Measurements from ENCODE around the gene NALCN.

NALCN gene

DNA sequence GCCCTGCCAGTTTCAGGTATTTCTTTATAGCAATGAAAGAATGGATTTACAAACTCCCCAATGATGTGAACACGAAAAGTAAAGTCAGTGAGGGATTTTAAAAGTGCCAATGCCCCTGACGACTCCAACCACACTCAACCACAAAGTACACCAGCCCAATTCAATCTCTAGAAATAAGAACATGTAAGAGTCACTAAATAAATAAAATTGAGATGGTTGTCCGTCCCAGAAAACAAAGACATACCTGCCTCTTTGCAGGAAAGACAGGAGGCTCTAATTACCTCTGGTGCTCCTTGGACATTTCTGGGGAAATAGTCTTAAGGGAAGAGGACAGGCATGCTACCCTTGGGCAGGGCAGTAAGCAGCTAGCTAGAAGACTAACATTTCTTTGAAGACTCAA lies 55.8 kb downstream of the NALCN start:
- Histone ChIP-seq H3K9me2 (replicated peaks; ENCODE audit: insufficient read depth, low read length) (no peaks in the 10 kb centered on the region; the same call in 1 of the 2 replicates), H3K9ac (ENCODE audit: low read length) (no peak overlapping the region), H3K4me3 (ENCODE audit: insufficient read depth, low read length, poor library complexity, severe bottlenecking) (no peak overlapping the region), H4K20me1 (ENCODE audit: low read depth, low read length) (no peaks in the 10 kb centered on the region), H3K79me2 (ENCODE audit: insufficient read depth, low read length) (no peaks in the 10 kb centered on the region), H3K4me2 (ENCODE audit: low read depth, low read length, poor library complexity, severe bottlenecking) (no peak overlapping the region), H3K27ac (ENCODE audit: low read depth, low read length) (no peak overlapping the region), H2AFZ (ENCODE audit: low read depth, low read length, severe bottlenecking) (no peak overlapping the region), H3K9me3 (ENCODE audit: insufficient read depth, low read length) (no peaks in the 10 kb centered on the region), H3K36me3 (ENCODE audit: low read length) (no peaks in the 10 kb centered on the region), H3F3A (ENCODE audit: insufficient read depth) (no peaks in the 10 kb centered on the region), H3K27me3 (ENCODE audit: low read length) (no peaks in the 10 kb centered on the region)
- TF ChIP-seq CTCF (IDR thresholded peaks at IDR 0.05; ENCODE audit: insufficient read depth, low read length, poor library complexity, severe bottlenecking) (no peak), EZH2phosphoT487 (conservative IDR thresholded peaks at IDR 0.05; ENCODE audit: low read length) (no peak)

DNA sequence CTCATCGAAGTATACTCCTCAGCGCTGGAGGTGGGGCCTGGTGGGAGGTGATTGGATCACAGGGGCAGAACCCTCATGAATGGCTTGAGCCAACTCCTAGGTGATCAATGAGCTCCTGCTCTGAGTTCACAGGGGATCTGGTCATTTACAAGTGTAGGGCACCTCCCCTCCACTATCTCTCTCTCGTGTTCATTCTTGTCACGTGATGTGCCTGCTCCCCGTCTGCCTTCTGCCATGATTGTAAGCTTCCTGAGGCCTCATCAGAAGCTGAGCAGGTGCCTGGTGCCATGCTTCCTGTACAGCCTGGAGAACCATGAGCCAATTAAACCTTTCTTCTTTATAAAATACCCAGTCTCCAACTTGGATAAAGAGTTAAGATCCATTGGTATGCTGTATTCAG lies 61.4 kb downstream of the NALCN start:
- H3K79me2 ChIP-seq (ENCODE audit: insufficient read depth, low read length), result no peaks in the 10 kb centered on the region
- no peaks in the 10 kb centered on the region for H3K9me3 ChIP-seq (ENCODE audit: insufficient read depth, low read length)
- no peaks in the 10 kb centered on the region for H3K27me3 ChIP-seq (ENCODE audit: low read length)
- no peak overlapping the region for H3K27ac ChIP-seq (ENCODE audit: low read depth, low read length)
- H3K4me3 ChIP-seq (ENCODE audit: insufficient read depth, low read length, poor library complexity, severe bottlenecking), result no peak overlapping the region
- no peaks in the 10 kb centered on the region for H3K9me2 ChIP-seq (replicated peaks; ENCODE audit: insufficient read depth, low read length)
- no peak overlapping the region for H3K4me2 ChIP-seq (ENCODE audit: low read depth, low read length, poor library complexity, severe bottlenecking)
- H2AFZ ChIP-seq (ENCODE audit: low read depth, low read length, severe bottlenecking), result no peak overlapping the region
- H3K9ac ChIP-seq (ENCODE audit: low read length), result no peak overlapping the region
- no peaks in the 10 kb centered on the region for H3F3A ChIP-seq (ENCODE audit: insufficient read depth)
- no peaks in the 10 kb centered on the region for H3K36me3 ChIP-seq (ENCODE audit: low read length)
- no peaks in the 10 kb centered on the region for H4K20me1 ChIP-seq (ENCODE audit: low read depth, low read length)
- TF ChIP-seq EZH2phosphoT487 (conservative IDR thresholded peaks at IDR 0.05; ENCODE audit: low read length) (no peak), CTCF (IDR thresholded peaks at IDR 0.05; ENCODE audit: insufficient read depth, low read length, poor library complexity, severe bottlenecking) (no peak)

GRCh38 chr13:101346942-101347728 lies 69.2 kb downstream of the NALCN start:
- Histone ChIP-seq H3K27me3 (ENCODE audit: low read length) (no peaks in the 10 kb centered on the region), H3K4me3 (ENCODE audit: insufficient read depth, low read length, poor library complexity, severe bottlenecking) (no peak overlapping the region), H3K36me3 (ENCODE audit: low read length) (no peaks in the 10 kb centered on the region), H3F3A (ENCODE audit: insufficient read depth) (no peaks in the 10 kb centered on the region), H4K20me1 (ENCODE audit: low read depth, low read length) (no peaks in the 10 kb centered on the region), H3K4me2 (ENCODE audit: low read depth, low read length, poor library complexity, severe bottlenecking) (no peak overlapping the region), H3K27ac (ENCODE audit: low read depth, low read length) (no peak overlapping the region), H2AFZ (ENCODE audit: low read depth, low read length, severe bottlenecking) (no peak overlapping the region), H3K9me3 (ENCODE audit: insufficient read depth, low read length) (no peaks in the 10 kb centered on the region), H3K9ac (ENCODE audit: low read length) (no peak overlapping the region), H3K9me2 (replicated peaks; ENCODE audit: insufficient read depth, low read length) (no peaks in the 10 kb centered on the region), H3K79me2 (ENCODE audit: insufficient read depth, low read length) (no peaks in the 10 kb centered on the region)
- TF ChIP-seq CTCF (IDR thresholded peaks at IDR 0.05; ENCODE audit: insufficient read depth, low read length, poor library complexity, severe bottlenecking) (no peak), EZH2phosphoT487 (conservative IDR thresholded peaks at IDR 0.05; ENCODE audit: low read length) (no peak)

Data from SU-DHL-6 (cell line).